WERI-Rb-1 (cell line): ENCODE results near the gene GLIPR2.

Source experiments
- DNase-seq: peaks from one replicate; pipeline ENCODE4 v3.0.0-alpha.2; 2020
- H3K27ac ChIP-seq: fragments of 250-450 bp; sonication (Bioruptor Pico); 2 replicates; pipeline ENCODE4 v1.5.1; 2020; ENCODE audit warnings: mild to moderate bottlenecking, moderate library complexity
- H3K27me3 ChIP-seq: fragments of 250-450 bp; sonication (Bioruptor Pico); 2 replicates; pipeline ENCODE4 v1.5.1; 2021; ENCODE audit warnings: mild to moderate bottlenecking, low read depth, moderate library complexity; ENCODE audit not compliant: insufficient read depth, severe bottlenecking
- H3K36me3 ChIP-seq: fragments of 250-450 bp; sonication (Bioruptor Pico); 2 replicates; pipeline ENCODE4 v1.5.1; 2020; ENCODE audit warnings: mild to moderate bottlenecking, moderate library complexity
- H3K4me3 ChIP-seq: 2 replicates; pipeline ENCODE4 v1.5.1; 2011; ENCODE audit warnings: low read depth, mild to moderate bottlenecking, control low read depth, low read length
- H3K9me3 ChIP-seq: fragments of 250-450 bp; sonication (Bioruptor Pico); 2 replicates; pipeline ENCODE4 v1.5.1; 2021; ENCODE audit warnings: mild to moderate bottlenecking, moderate library complexity; ENCODE audit not compliant: severe bottlenecking
- TF ChIP-seq, protein P1 (sequence below): IDR thresholded peaks from 2 replicates; pipeline ENCODE4 v1.5.1; 2011; ENCODE audit warnings: low read depth, mild to moderate bottlenecking, control low read depth, inconsistent platforms, low read length

The GLIPR2 gene

DNA sequence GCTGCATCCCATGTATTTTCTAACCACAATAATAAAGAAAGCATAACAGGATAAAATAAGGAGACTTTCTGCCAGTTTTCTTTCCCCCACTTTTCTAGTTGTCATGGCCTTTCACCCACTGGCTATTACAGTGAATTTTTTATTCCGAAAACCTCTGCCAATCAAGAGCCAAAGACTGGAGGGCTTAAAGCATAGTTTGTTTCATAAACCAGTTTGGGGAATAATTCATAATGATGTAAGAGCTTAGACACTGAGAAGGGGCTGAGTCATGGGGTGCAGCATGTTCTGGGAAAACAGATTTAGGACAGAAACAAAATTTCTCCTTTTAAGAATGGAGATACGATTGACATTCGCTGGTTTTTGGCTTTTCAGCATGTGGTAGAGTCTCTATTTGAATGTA, 4.4 kb upstream of the GLIPR2 start:
- H3K27me3 ChIP-seq, result no peaks in the 10 kb centered on the region
- H3K27ac ChIP-seq, result no peak overlapping the region
- no peak for DNase-seq

GRCh38 chr9:36134761-36135505, 1.6 kb upstream of the GLIPR2 start:
- no peak for DNase-seq
- Histone ChIP-seq H3K9me3 (no peaks in the 10 kb centered on the region), H3K36me3 (no peaks in the 10 kb centered on the region), H3K4me3 (no peak overlapping the region), H3K27me3 (peaks cover 4% of the 10 kb centered on the region), H3K27ac (no peak overlapping the region)
- TF ChIP-seq, protein P1, sequence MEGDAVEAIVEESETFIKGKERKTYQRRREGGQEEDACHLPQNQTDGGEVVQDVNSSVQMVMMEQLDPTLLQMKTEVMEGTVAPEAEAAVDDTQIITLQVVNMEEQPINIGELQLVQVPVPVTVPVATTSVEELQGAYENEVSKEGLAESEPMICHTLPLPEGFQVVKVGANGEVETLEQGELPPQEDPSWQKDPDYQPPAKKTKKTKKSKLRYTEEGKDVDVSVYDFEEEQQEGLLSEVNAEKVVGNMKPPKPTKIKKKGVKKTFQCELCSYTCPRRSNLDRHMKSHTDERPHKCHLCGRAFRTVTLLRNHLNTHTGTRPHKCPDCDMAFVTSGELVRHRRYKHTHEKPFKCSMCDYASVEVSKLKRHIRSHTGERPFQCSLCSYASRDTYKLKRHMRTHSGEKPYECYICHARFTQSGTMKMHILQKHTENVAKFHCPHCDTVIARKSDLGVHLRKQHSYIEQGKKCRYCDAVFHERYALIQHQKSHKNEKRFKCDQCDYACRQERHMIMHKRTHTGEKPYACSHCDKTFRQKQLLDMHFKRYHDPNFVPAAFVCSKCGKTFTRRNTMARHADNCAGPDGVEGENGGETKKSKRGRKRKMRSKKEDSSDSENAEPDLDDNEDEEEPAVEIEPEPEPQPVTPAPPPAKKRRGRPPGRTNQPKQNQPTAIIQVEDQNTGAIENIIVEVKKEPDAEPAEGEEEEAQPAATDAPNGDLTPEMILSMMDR, result no peak

More for the DNA sequence above, 4.4 kb upstream of the GLIPR2 start:
- TF ChIP-seq, protein P1, result no peak
- H3K4me3 ChIP-seq, result no peak overlapping the region
- no peaks in the 10 kb centered on the region for H3K36me3 ChIP-seq
- H3K9me3 ChIP-seq, result no peaks in the 10 kb centered on the region

DNA sequence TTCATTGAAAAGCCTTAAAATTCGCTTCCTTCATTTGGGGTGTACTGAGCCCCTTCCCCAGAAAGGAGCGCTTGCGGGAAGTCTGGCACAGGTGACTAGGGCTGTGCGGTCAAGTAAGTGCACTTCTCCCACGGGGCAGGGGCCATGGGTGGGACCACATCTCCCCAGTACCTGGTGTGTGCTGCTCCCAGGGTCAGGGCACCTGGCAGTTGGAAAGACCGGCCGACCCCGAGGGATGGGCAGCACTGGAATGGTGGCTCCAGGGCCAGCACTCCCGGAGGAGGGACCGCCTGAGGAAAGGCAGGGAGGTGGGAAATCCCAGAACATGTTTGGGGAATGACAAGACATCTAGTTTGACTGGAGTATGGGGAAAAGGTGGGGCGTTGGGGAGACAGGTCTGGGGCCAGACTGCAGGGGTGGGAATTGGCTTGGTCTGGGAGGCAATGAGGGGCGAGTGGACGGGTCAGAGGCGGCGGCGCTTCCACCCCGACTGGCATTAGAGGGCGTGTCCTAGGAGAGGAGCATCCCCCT, 727 bp upstream of the GLIPR2 start:
- TF ChIP-seq, protein P1, result no peak
- peaks cover 4% of the 10 kb centered on the region for H3K27me3 ChIP-seq
- no peaks in the 10 kb centered on the region for H3K9me3 ChIP-seq
- H3K36me3 ChIP-seq, result no peaks in the 10 kb centered on the region
- peak overlapping the region; percentile 60 for H3K4me3 ChIP-seq
- no peak overlapping the region for H3K27ac ChIP-seq
- no peak for DNase-seq

- peak overlapping the region; percentile 48; the same call in 1 of the 2 replicates for H3K27ac ChIP-seq
- H3K36me3 ChIP-seq, result no peaks in the 10 kb centered on the region
- peak overlapping the region; percentile 60 for H3K4me3 ChIP-seq
- no peaks in the 10 kb centered on the region for H3K9me3 ChIP-seq
- DNase-seq, result no peak
- TF ChIP-seq, protein P1, result no peak
- peaks cover 4% of the 10 kb centered on the region for H3K27me3 ChIP-seq
These were observed 410 bp downstream of the GLIPR2 start for GRCh38 chr9:36136894-36137391.

DNA sequence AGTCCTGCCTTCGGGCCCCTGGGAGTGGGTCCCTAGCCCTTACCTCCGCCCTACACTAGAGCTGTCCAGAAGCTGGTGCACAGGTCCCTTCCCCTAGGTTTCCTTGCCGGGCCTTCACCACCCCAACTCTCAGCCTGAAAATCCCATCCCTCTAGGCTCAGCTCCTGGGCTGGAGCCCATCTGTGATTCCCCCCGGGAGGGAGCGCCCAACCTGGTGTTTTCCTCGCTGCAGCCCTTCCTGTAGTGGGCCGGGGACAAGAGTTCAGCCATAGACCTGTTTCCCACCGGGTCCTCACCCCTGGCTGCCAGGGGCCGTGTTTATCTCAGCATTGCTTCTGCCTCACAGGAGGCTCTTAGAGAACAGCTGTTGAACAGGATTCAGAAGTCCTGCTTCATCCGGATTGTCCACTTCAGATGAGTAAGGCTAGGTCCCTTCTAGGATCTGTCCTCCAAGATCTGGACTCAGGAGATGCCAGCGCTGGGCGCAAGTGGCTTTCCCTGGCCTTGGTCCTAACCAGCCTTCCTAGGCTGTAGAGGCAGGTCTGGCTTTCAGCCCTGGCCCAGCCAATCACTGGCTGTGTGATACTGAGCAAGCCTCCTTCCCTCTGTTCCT, 965 bp downstream of the GLIPR2 start:
- peaks cover 4% of the 10 kb centered on the region for H3K27me3 ChIP-seq

More for the DNA sequence above, 965 bp downstream of the GLIPR2 start:
- Histone ChIP-seq H3K27ac (no peak overlapping the region), H3K36me3 (no peaks in the 10 kb centered on the region), H3K9me3 (no peaks in the 10 kb centered on the region), H3K4me3 (peak overlapping the region; percentile 60)
- TF ChIP-seq, protein P1, result no peak
- DNase-seq, result peak; percentile 24
